ENCODE measurements around the gene EDEM2.

GRCh38 chr20:35084998-35085397 lies 62.1 kb downstream of the EDEM2 start:
- TF ChIP-seq, protein P1, sequence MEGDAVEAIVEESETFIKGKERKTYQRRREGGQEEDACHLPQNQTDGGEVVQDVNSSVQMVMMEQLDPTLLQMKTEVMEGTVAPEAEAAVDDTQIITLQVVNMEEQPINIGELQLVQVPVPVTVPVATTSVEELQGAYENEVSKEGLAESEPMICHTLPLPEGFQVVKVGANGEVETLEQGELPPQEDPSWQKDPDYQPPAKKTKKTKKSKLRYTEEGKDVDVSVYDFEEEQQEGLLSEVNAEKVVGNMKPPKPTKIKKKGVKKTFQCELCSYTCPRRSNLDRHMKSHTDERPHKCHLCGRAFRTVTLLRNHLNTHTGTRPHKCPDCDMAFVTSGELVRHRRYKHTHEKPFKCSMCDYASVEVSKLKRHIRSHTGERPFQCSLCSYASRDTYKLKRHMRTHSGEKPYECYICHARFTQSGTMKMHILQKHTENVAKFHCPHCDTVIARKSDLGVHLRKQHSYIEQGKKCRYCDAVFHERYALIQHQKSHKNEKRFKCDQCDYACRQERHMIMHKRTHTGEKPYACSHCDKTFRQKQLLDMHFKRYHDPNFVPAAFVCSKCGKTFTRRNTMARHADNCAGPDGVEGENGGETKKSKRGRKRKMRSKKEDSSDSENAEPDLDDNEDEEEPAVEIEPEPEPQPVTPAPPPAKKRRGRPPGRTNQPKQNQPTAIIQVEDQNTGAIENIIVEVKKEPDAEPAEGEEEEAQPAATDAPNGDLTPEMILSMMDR (IDR thresholded peaks at IDR 0.05 in 8 of 11, conservative IDR thresholded peaks at IDR 0.05 in 3 of 11) = no peak
- TF ChIP-seq POLR2A (IDR thresholded peaks at IDR 0.05) (no peak), POLR2AphosphoS5 (IDR thresholded peaks at IDR 0.05) (no peak)
